ENCODE results near the gene UBQLN2. TPM values are rescaled to one million over a fixed set of nuclear protein-coding genes. Genes with fewer than 3 reads are reported as not detected.

UBQLN2 gene
- 18.5 to 23.8 TPM (median 22.9 TPM) in 5 replicates for total RNA-seq (2022; extraction: Qiagen RNA extraction)

DNA sequence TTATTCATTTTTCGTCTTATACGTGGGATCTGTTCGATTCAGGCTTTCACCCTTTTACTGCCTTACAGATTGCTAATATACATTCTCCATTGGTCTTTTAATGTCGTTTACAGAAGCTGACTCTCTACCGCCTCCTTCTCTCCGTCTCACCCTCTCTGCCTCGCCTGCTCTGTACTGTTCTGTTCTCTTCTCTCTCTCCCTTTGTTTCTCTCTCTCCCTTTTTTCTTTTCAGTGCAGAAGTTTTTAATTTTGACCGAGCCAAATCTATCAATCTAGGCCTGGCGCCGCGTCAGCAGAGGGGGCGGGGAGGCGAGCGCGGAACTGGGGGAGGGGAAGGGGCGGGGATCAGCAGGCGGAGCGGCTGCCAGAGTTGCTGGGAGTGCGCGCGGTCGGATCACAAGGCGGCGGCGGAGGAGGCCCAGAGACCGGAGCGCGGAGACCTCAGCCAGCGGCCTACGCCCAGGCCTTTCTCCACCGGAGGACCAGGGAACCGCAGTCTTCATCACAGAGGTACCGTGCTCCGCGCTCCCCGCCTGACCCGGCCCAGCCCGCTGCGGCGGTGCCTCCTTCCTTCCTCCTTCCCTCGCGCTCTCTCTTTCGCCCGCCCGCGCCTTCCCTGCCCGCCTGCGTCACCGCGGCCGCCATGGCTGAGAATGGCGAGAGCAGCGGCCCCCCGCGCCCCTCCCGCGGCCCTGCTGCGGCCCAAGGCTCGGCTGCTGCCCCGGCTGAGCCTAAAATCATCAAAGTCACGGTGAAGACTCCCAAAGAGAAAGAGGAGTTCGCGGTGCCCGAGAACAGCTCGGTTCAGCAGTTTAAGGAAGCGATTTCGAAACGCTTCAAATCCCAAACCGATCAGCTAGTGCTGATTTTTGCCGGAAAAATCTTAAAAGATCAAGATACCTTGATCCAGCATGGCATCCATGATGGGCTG lies at the start of gene UBQLN2:
Gene UBQLN2 (plus strand): TSS at position 397 of the 931 bp plus-strand sequence. CDS start 247 bp downstream, at position 644.

Other genes with a start within 250 kb of the UBQLN2 start
- gene NBDY, start 165.6 kb downstream of the UBQLN2 start, total RNA-seq (2022; extraction: Qiagen RNA extraction), result 50.6 to 66.7 TPM (median 51.5 TPM) in 5 replicates

Data from A549 treated with dexamethasone at 1 μM for 4 hours (cell line).